HG03045 (cell line): Measurements from ENCODE around the gene HDAC4.

ENCODE experiments used
- ATAC-seq: cut with Tn5 transposase; IDR thresholded peaks from one replicate; pipeline ENCODE4 v1.9.1; 2021; ENCODE audit warnings: mild to moderate bottlenecking, moderate library complexity; ENCODE audit not compliant: unreplicated experiment

HDAC4 gene

GRCh38 chr2:239311132-239312040 lies 89.4 kb downstream of the HDAC4 start:
- no peak for ATAC-seq

- ATAC-seq: no peak
Observed at GRCh38 chr2:239310401-239311061, 90.3 kb downstream of the HDAC4 start.

- no peak for ATAC-seq
Observed at GRCh38 chr2:239309398-239310245, 91.2 kb downstream of the HDAC4 start.

- no peak for ATAC-seq
Observed at GRCh38 chr2:239308661-239309397, 92.0 kb downstream of the HDAC4 start.

GRCh38 chr2:239307921-239308613 lies 92.8 kb downstream of the HDAC4 start:
- ATAC-seq: no peak

- no peak for ATAC-seq
Observed at GRCh38 chr2:239307221-239307569, 93.6 kb downstream of the HDAC4 start.

GRCh38 chr2:239306274-239307220 lies 94.3 kb downstream of the HDAC4 start:
- ATAC-seq: no peak

GRCh38 chr2:239305771-239306170 lies 95.0 kb downstream of the HDAC4 start:
- ATAC-seq: no peak

- no peak for ATAC-seq
Observed at GRCh38 chr2:239305222-239305575, 95.6 kb downstream of the HDAC4 start.

GRCh38 chr2:239304533-239305221 lies 96.1 kb downstream of the HDAC4 start:
- no peak for ATAC-seq

GRCh38 chr2:239303711-239304532 lies 96.9 kb downstream of the HDAC4 start:
- ATAC-seq: no peak

GRCh38 chr2:239302808-239303557 lies 97.8 kb downstream of the HDAC4 start:
- ATAC-seq: no peak

- no peak for ATAC-seq
Observed at GRCh38 chr2:239302083-239302807, 98.6 kb downstream of the HDAC4 start.

GRCh38 chr2:239300871-239301735 lies 99.7 kb downstream of the HDAC4 start:
- no peak for ATAC-seq

GRCh38 chr2:239300242-239300641 lies 100.6 kb downstream of the HDAC4 start:
- ATAC-seq: no peak
